ENCODE measurements around the gene KRT16.

GRCh38 chr17:41619036-41619926 lies 6.7 kb upstream of the KRT16 start:
- TF ChIP-seq, protein P1, sequence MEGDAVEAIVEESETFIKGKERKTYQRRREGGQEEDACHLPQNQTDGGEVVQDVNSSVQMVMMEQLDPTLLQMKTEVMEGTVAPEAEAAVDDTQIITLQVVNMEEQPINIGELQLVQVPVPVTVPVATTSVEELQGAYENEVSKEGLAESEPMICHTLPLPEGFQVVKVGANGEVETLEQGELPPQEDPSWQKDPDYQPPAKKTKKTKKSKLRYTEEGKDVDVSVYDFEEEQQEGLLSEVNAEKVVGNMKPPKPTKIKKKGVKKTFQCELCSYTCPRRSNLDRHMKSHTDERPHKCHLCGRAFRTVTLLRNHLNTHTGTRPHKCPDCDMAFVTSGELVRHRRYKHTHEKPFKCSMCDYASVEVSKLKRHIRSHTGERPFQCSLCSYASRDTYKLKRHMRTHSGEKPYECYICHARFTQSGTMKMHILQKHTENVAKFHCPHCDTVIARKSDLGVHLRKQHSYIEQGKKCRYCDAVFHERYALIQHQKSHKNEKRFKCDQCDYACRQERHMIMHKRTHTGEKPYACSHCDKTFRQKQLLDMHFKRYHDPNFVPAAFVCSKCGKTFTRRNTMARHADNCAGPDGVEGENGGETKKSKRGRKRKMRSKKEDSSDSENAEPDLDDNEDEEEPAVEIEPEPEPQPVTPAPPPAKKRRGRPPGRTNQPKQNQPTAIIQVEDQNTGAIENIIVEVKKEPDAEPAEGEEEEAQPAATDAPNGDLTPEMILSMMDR (IDR thresholded peaks at IDR 0.05): no peak
- TF ChIP-seq POLR2A (IDR thresholded peaks at IDR 0.05): no peak
